ENCODE results near the gene PARVG. TPM values are rescaled to one million over a fixed set of nuclear protein-coding genes. Genes with fewer than 3 reads are reported as not detected.

PARVG gene, protein sequence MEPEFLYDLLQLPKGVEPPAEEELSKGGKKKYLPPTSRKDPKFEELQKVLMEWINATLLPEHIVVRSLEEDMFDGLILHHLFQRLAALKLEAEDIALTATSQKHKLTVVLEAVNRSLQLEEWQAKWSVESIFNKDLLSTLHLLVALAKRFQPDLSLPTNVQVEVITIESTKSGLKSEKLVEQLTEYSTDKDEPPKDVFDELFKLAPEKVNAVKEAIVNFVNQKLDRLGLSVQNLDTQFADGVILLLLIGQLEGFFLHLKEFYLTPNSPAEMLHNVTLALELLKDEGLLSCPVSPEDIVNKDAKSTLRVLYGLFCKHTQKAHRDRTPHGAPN
- 1 to 10 TPM; 2.8 to 4.3 (median 3.7) TPM for polyA plus RNA-seq (ENCODE audit: insufficient read depth in 1 of 5, insufficient read length in 5 of 5, low replicate concordance in 1 of 5)
- long read RNA-seq, donor 1, result 0 reads
- long read RNA-seq, donor 2, result 0 reads
- long read RNA-seq, donor 3, result 0 reads
- long read RNA-seq, donor 4, result 0 reads
- long read RNA-seq, donor 5, result 0 reads
- long read RNA-seq, donor 6, result 0 reads
- long read RNA-seq, donor 7, partial matches to known transcripts, result 0 of 2 reads
- long read RNA-seq, donor 7, other reads (novel, unspliced or antisense), result 0 of 2 reads
- long read RNA-seq, donor 8, result 0 reads

DNA sequence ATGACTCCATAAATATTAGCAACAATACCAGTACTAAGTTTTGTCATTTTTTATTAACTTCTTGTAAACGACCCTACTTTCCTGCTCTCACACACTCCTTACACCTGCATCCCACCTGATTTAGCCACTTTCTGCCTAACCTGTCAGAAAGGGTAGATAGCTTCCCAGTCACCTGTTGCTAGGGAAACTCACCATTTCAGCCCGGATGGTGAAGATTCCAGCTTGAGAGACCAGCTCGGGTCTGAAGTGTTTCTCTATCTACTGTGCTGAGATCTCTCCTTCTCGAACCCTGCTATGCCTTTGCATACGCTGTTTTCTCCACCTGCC lies at the start of gene PARVG:
Gene PARVG (plus strand): TSS at position 220 of the 327 bp plus-strand sequence. CDS start 2,405 bp downstream, outside the sequence.
- DNase-seq, result no peak

- DNase-seq, result no peak
Observed at GRCh38 chr22:44131412-44131811, 49.3 kb upstream of the PARVG start.

- DNase-seq, result no peak
Observed at GRCh38 chr22:44131989-44132685, 48.6 kb upstream of the PARVG start.

DNA sequence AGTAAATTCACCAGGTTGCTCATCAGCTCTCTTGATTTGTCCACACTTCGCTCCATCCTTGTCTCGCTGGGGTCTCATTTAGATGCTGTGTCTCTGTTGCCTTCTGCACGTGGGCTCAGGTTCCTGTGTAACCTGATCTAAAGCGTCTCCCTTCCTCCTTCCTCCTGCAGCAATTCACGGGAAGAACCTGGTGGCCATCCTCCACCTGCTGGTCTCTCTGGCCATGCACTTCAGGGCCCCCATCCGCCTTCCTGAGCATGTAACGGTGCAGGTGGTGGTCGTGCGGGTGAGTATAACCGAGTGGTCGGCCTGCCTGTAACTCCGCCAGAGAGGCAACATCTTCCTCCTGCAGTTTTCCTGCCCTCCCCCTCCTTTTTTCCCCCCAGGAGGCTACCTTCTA lies 48.0 kb upstream of the PARVG start:
- DNase-seq, result no peak

- DNase-seq, result no peak
Observed at GRCh38 chr22:44133161-44133560, 47.6 kb upstream of the PARVG start.

GRCh38 chr22:44133901-44134571 lies 46.7 kb upstream of the PARVG start:
- DNase-seq, result no peak

GRCh38 chr22:44136112-44136511 lies 44.6 kb upstream of the PARVG start:
- DNase-seq, result no peak

DNA sequence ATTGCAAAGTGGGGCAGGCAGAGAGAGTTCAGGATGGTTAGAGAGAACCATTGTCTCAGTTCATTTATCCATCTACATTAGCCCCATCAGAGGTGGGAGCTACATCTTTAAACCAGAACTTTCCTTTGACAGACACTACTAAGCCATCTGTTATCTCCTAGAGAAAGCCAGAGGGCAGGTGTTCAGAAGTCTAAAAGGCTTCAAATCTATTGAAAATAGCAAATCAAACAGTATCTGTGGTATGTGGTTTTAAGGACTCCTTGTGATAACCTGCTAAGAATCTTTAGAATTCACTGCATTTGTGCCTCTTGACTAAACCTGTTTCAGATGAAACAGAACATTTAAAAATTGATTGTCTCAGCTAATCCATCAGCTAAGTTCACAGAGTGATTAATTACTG lies 43.9 kb upstream of the PARVG start:
- DNase-seq, result no peak

- no peak for DNase-seq
Observed at GRCh38 chr22:44137415-44137814, 43.3 kb upstream of the PARVG start.

GRCh38 chr22:44139773-44140172 lies 41.0 kb upstream of the PARVG start:
- no peak for DNase-seq

GRCh38 chr22:44142421-44143104 lies 38.2 kb upstream of the PARVG start:
- no peak for DNase-seq

- no peak for DNase-seq
Observed at GRCh38 chr22:44143105-44143474, 37.6 kb upstream of the PARVG start.

- no peak for DNase-seq
Observed at GRCh38 chr22:44143579-44143978, 37.1 kb upstream of the PARVG start.

DNA sequence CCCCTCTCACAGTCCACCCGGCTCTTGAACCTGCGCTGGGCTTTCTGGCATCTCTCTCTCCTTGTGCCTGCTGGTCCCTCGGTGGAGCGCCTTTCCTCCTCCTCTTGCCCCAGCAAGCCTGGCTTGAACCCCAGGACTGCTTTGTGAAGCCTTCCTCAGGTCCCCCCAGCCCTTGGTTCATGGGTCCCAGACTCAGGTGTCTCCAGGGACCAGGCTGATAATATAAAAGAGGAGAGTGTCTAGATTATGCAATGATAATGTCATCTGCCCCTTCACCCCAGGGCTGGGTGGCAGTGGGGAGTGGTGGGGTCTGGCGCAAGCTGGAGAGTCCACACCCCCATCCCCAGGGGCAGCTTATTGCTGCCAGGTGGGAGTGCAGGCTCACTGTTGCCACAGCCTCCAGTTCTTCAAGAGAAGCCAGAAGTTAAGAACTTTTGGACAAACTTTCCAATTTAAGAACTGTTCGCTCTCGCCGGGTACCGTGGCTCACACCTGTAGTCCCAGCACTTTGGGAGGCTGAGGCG lies 36.6 kb upstream of the PARVG start:
- no peak for DNase-seq

DNA sequence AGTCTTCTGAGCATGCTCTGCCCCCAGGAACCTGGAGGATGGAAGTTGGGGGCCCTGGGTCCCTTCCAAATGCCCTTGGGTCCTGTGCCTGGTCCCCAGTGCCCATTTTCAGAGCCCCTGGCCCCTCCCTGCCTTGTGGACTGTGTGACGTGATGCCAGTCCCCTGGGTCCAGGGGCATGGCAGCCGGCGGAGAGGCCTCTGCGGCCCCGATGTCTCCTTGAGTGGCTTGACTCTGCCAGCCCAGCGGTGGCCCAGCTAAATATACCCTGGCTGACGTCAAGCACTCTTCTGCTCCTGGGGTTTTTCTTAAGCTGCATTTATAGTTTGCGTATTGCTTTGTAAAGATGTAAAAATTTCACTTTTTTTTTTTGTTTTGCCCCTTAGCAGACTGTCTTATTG lies 35.2 kb upstream of the PARVG start:
- DNase-seq, result no peak

DNA sequence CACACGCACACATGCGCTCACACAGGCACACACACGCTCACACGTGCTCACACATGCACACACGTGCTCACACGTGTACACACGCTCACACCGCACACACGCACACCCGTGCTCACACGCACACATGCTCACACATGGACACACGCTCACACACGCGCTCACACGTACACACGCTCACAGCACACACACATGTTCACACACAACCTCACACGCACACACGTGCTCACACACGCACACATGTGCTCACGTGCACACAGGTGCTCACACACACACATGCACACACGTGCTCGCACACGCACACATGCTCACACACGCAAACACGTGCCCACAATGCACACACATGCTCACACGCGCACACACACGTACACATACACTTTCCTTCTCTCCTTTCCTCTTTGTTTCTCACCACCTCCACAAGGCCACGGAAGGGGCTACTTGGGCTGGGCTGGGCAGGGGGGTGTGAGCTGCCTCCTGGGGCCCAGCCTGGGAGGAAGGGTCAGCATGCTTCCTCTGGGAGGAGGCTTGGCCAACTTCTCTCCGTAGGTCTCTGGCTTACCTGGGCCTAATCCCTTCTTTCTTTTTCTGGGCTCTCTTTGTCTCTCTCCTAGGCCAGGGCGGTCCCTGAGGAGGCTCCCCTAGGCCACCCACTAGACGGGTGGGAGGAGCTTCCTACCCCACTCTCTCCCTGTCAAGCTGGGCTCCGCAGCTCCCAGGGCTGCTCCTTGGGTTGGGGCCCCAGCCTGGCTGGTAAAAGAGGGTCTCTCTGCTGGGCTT lies 34.5 kb upstream of the PARVG start:
- DNase-seq, result no peak

GRCh38 chr22:44147008-44147645 lies 33.6 kb upstream of the PARVG start:
- DNase-seq, result no peak

GRCh38 chr22:44147821-44148574 lies 32.7 kb upstream of the PARVG start:
- peak; percentile 80 to 81 for DNase-seq

- no peak for DNase-seq
Observed at GRCh38 chr22:44151676-44152075, 29.0 kb upstream of the PARVG start.
